Transverse colon (tissue), 4 donors: ENCODE measurements around the gene SEMA3C.

Source experiments
- CTCF ChIP-seq, 5 experiments: fragments of 200-600 bp in 3 of 5; fragments of 450-650 bp in 2 of 5; sonication (generic) in 3 of 5; IDR thresholded peaks; 1 replicate in 2 of 5; 2 replicates in 3 of 5; pipeline ENCODE4 v1.5.1; 2016 to 2017; ENCODE audit warnings: antibody characterized with exemption in 5 of 5, inconsistent platforms in 3 of 5, mild to moderate bottlenecking in 2 of 5, moderate library complexity in 1 of 5
- EP300 ChIP-seq: sonication (generic); formaldehyde crosslinking; IDR thresholded peaks from one replicate; pipeline ENCODE4 v1.6.1; 2017; ENCODE audit warnings: antibody characterized with exemption, low read depth
- POLR2A ChIP-seq: fragments of 450-650 bp; IDR thresholded peaks from one replicate; pipeline ENCODE4 v1.6.1; 2016; ENCODE audit warnings: antibody characterized with exemption, mild to moderate bottlenecking, moderate library complexity
- POLR2AphosphoS5 ChIP-seq, 3 donors: sonication (generic); formaldehyde crosslinking; IDR thresholded peaks; one replicate each; pipeline ENCODE4 v1.6.1; 2016; ENCODE audit warnings: antibody characterized with exemption in 3 of 3

- TF ChIP-seq CTCF (IDR thresholded peaks at IDR 0.05) (no peak), POLR2A (no peak), POLR2AphosphoS5 (IDR thresholded peaks at IDR 0.05) (no peak), EP300 (no peak)
These were observed 103.1 kb downstream of the SEMA3C start for GRCh38 chr7:80815733-80816132.
